Measurements from ENCODE around the gene NADSYN1.
"Not testable (repeated sequence)": the region's sequence is repeated elsewhere in the genome, so short reads cannot be mapped to it uniquely, and the experiment has no call there.

Gene NADSYN1

DNA sequence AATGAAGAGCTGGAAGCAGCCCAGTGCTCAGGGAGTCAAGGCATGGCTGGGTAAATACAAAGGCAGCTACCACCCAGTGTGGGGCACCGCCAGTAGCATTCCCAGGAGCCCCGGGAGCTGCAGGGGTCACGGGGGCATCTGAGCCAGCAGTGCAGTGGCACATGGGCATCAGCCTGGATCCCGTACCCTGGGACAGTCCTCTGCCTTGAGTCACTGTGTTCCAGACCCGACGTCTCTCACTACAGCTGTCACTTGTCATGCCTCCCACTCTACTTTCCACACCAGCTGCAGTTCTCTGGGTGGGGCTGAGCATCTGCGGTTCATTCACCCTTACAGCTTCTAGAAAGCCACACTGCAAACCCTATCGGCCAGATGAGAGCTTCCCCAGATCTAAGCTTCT, 34.4 kb upstream of the NADSYN1 start:
- TF ChIP-seq EZH2 (IDR thresholded peaks at IDR 0.05; ENCODE audit: borderline replicate concordance, low read length) = no peak
- no peak for TF ChIP-seq CTCF (IDR thresholded peaks at IDR 0.05; ENCODE audit: low read length)
- H4K20me1 ChIP-seq (ENCODE audit: insufficient read depth, low read length) = no peaks in the 10 kb centered on the region
- H3K9me2 ChIP-seq (ENCODE audit: low read depth, low read length) = no peaks in the 10 kb centered on the region
- no peak overlapping the region for H2AFZ ChIP-seq (ENCODE audit: low read length)
- no peak overlapping the region for H3K4me3 ChIP-seq (ENCODE audit: low read depth, low read length, poor library complexity, severe bottlenecking)
- H3K27me3 ChIP-seq (ENCODE audit: insufficient read depth, low read length) = peaks cover 12% of the 10 kb centered on the region
- H3K36me3 ChIP-seq (ENCODE audit: insufficient read depth, low read length) = no peaks in the 10 kb centered on the region
- no peaks in the 10 kb centered on the region for H3K9me3 ChIP-seq (ENCODE audit: low read length)
- H3K4me2 ChIP-seq (ENCODE audit: low read length) = no peak overlapping the region
- no peak overlapping the region for H3K9ac ChIP-seq (ENCODE audit: low read length)
- H3K4me1 ChIP-seq (ENCODE audit: insufficient read depth, low read length, severe bottlenecking) = no peaks in the 10 kb centered on the region
- H3F3A ChIP-seq (ENCODE audit: insufficient read depth, low read length) = no peaks in the 10 kb centered on the region
- no peak overlapping the region for H3K27ac ChIP-seq (ENCODE audit: low read depth, low read length, poor library complexity, severe bottlenecking)
- H3K79me2 ChIP-seq (ENCODE audit: insufficient read depth, low read length) = no peaks in the 10 kb centered on the region

DNA sequence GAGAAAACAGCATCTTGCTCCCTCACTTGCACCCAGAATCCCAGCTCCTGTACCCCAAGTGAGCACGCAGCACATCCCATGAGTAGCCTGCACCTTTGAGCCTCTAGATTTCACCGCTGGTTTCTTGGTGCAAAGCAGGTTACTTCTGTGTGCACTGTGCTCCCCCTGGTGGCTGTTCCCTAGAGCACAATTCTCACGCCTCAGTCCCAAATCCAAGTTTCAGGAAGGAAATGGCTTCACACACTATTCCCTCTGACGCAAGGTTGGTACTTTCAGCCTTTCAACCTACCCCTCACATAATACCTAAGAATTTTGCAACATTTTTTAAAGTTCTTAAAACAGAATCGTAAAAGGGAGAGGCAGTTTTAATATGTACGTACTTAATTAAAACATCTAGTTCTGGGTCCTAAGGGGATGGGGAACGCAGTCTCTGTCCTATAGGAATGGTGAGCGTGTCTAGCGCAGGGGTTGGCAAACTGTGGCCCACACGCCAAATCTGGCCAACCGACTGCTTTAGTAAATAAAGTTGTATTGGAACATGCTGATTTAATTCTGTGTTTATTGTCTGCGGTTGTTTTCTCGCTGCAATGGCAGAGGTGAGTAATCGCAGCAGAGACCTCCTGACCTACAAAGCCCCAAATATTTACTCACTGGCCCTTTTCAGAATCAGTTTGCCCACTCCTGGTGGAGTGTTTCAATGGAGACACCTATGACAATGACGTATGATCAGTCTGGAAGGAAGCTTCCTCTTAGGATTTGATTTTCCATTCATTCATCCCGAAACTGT, 32.4 kb upstream of the NADSYN1 start:
- Histone ChIP-seq H3K9me2 (ENCODE audit: low read depth, low read length) (no peaks in the 10 kb centered on the region), H3K9ac (ENCODE audit: low read length) (no peak overlapping the region), H3K36me3 (ENCODE audit: insufficient read depth, low read length) (no peaks in the 10 kb centered on the region), H3K9me3 (ENCODE audit: low read length) (no peaks in the 10 kb centered on the region), H2AFZ (ENCODE audit: low read length) (no peak overlapping the region), H3K4me2 (ENCODE audit: low read length) (no peak overlapping the region), H3F3A (ENCODE audit: insufficient read depth, low read length) (no peaks in the 10 kb centered on the region), H3K4me3 (ENCODE audit: low read depth, low read length, poor library complexity, severe bottlenecking) (no peak overlapping the region), H3K4me1 (ENCODE audit: insufficient read depth, low read length, severe bottlenecking) (no peaks in the 10 kb centered on the region), H4K20me1 (ENCODE audit: insufficient read depth, low read length) (no peaks in the 10 kb centered on the region), H3K27ac (ENCODE audit: low read depth, low read length, poor library complexity, severe bottlenecking) (no peak overlapping the region), H3K27me3 (ENCODE audit: insufficient read depth, low read length) (peaks cover 12% of the 10 kb centered on the region), H3K79me2 (ENCODE audit: insufficient read depth, low read length) (no peaks in the 10 kb centered on the region)
- TF ChIP-seq EZH2 (IDR thresholded peaks at IDR 0.05; ENCODE audit: borderline replicate concordance, low read length) (no peak), CTCF (IDR thresholded peaks at IDR 0.05; ENCODE audit: low read length) (peak; percentile 87)

DNA sequence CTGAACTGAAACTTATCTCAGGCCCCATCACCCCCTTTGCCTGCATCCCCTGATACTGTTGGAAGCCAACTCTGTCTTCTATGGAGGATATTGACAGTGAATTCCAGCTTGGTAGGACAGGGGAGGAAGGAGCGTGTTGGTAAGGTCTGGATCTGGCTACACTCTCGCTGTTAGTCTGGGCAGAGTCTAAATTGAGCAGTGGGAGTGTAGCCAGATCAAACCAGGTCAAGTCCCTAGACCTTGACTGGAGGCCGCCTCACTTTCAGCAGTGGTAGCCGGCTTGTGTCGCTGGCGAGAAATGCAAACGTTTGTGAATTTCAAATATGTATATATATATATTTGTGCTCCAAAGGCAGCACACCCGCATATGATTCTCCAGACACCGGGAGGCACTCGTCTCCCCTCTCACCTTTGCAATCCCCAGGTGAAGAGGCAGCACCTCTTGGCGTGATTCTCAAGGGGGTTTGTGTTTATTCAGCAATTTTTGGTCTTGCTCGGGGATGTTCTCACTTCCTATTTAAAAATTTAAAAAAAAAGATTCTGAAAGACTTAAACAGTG, 31.5 kb upstream of the NADSYN1 start:
- H4K20me1 ChIP-seq (ENCODE audit: insufficient read depth, low read length) = no peaks in the 10 kb centered on the region
- H3K27ac ChIP-seq (ENCODE audit: low read depth, low read length, poor library complexity, severe bottlenecking) = no peak overlapping the region
- H3K27me3 ChIP-seq (ENCODE audit: insufficient read depth, low read length) = peaks cover 12% of the 10 kb centered on the region
- H3K9me3 ChIP-seq (ENCODE audit: low read length) = no peaks in the 10 kb centered on the region
- H3K9ac ChIP-seq (ENCODE audit: low read length) = no peak overlapping the region
- H3K36me3 ChIP-seq (ENCODE audit: insufficient read depth, low read length) = no peaks in the 10 kb centered on the region
- TF ChIP-seq EZH2 (IDR thresholded peaks at IDR 0.05; ENCODE audit: borderline replicate concordance, low read length) (no peak), CTCF (IDR thresholded peaks at IDR 0.05; ENCODE audit: low read length) (no peak)
- H3K4me2 ChIP-seq (ENCODE audit: low read length) = no peak overlapping the region
- H3K4me3 ChIP-seq (ENCODE audit: low read depth, low read length, poor library complexity, severe bottlenecking) = no peak overlapping the region
- H3K79me2 ChIP-seq (ENCODE audit: insufficient read depth, low read length) = no peaks in the 10 kb centered on the region
- H3K4me1 ChIP-seq (ENCODE audit: insufficient read depth, low read length, severe bottlenecking) = no peaks in the 10 kb centered on the region
- H3K9me2 ChIP-seq (ENCODE audit: low read depth, low read length) = no peaks in the 10 kb centered on the region
- H3F3A ChIP-seq (ENCODE audit: insufficient read depth, low read length) = no peaks in the 10 kb centered on the region
- no peak overlapping the region for H2AFZ ChIP-seq (ENCODE audit: low read length)

GRCh38 chr11:71422318-71422717, 30.7 kb upstream of the NADSYN1 start:
- not testable (repeated sequence) for H3K4me1 ChIP-seq (ENCODE audit: insufficient read depth, low read length, severe bottlenecking); H3K36me3 ChIP-seq (ENCODE audit: insufficient read depth, low read length); H3K4me2 ChIP-seq (ENCODE audit: low read length); H3K4me3 ChIP-seq (ENCODE audit: low read depth, low read length, poor library complexity, severe bottlenecking); H3K27ac ChIP-seq (ENCODE audit: low read depth, low read length, poor library complexity, severe bottlenecking); H3F3A ChIP-seq (ENCODE audit: insufficient read depth, low read length); H4K20me1 ChIP-seq (ENCODE audit: insufficient read depth, low read length); H3K9me2 ChIP-seq (ENCODE audit: low read depth, low read length); H3K9ac ChIP-seq (ENCODE audit: low read length); H3K9me3 ChIP-seq (ENCODE audit: low read length); H3K79me2 ChIP-seq (ENCODE audit: insufficient read depth, low read length); H2AFZ ChIP-seq (ENCODE audit: low read length)
- peaks cover 12% of the 10 kb centered on the region for H3K27me3 ChIP-seq (ENCODE audit: insufficient read depth, low read length)
